Endothelial cell of umbilical vein (primary cell): ENCODE data around the gene NEBL.

Experiments
- CTCF ChIP-seq, 2 donors: IDR thresholded peaks; 1 replicate in 1 of 2; 2 replicates in 1 of 2; pipeline ENCODE4 v1.5.1; 2011; ENCODE audit warnings: low read length in 2 of 2, mild to moderate bottlenecking in 2 of 2, moderate library complexity in 2 of 2, control low read depth in 1 of 2, inconsistent platforms in 1 of 2, low read depth in 1 of 2; ENCODE audit not compliant: insufficient read depth in 1 of 2; ENCODE audit errors: extremely low read depth in 1 of 2
- FOS ChIP-seq: IDR thresholded peaks from 2 replicates; pipeline ENCODE4 v1.6.1; 2011; ENCODE audit warnings: mild to moderate bottlenecking, low read length, moderate library complexity, borderline replicate concordance; ENCODE audit not compliant: insufficient read depth
- POLR2AphosphoS5 ChIP-seq: IDR thresholded peaks from 2 replicates; pipeline ENCODE4 v1.6.1; 2012; ENCODE audit warnings: low read depth, mild to moderate bottlenecking, control low read depth, low read length, moderate library complexity; ENCODE audit not compliant: insufficient read depth

GRCh38 chr10:20933705-20934104 lies 36.6 kb upstream of the NEBL start:
- no peak for TF ChIP-seq CTCF (IDR thresholded peaks at IDR 0.05; ENCODE audit: extremely low read depth in 1 of 2, insufficient read depth in 1 of 2, low read depth in 1 of 2, low read length in 2 of 2)
- no peak for TF ChIP-seq FOS
- TF ChIP-seq POLR2AphosphoS5, result no peak
